PC-3 (cell line): ENCODE measurements around the gene PLPP6. TPM values are rescaled to one million over a fixed set of nuclear protein-coding genes. Genes with fewer than 3 reads are reported as not detected.

Experiments used
- ATAC-seq: fragments of 200-7000 bp; cut with Tn5 transposase; 2 replicates; pipeline ENCODE4 v1.9.1; 2020; ENCODE audit warnings: mild to moderate bottlenecking, moderate library complexity
- BruUV-seq: library from RNA; stranded (reverse); fragments of 400-500 nt; replicated peaks from 2 replicates; lab custom pipeline; 2021; lab: Mats Ljungman, UMichigan
- CTCF ChIA-PET: fragments of 300-600 bp; sonication (Branson Sonifier 250); formaldehyde crosslinking; loops from one replicate; lab custom pipeline; 2022; ENCODE audit warnings: antibody characterized with exemption; lab: Charles Lee
- POLR2A ChIA-PET: fragments of 300-600 bp; sonication (Branson Sonifier 250); formaldehyde crosslinking; loops from one replicate; lab custom pipeline; 2022; ENCODE audit warnings: antibody characterized with exemption; ENCODE audit not compliant: unreplicated experiment; lab: Charles Lee
- DNase-seq: peaks from one replicate; pipeline ENCODE4 v3.0.0-alpha.2; 2015
- H2AFZ ChIP-seq: fragments of 300-600 bp; sonication (generic); 2 replicates; pipeline ENCODE4 v1.6.0; 2016; ENCODE audit warnings: antibody characterized with exemption, low read length
- H3F3A ChIP-seq: fragments of 300-600 bp; sonication (generic); one replicate; pipeline ENCODE4 v1.6.0; 2017; ENCODE audit warnings: antibody characterized with exemption, low read length, control low read depth, mild to moderate bottlenecking; ENCODE audit not compliant: unreplicated experiment
- H3K27ac ChIP-seq: fragments of 300-600 bp; sonication (generic); 2 replicates; pipeline ENCODE4 v1.5.1; 2016; ENCODE audit warnings: mild to moderate bottlenecking, low read length
- H3K27me3 ChIP-seq: fragments of 300-600 bp; sonication (generic); 2 replicates; pipeline ENCODE4 v1.6.1; 2016; ENCODE audit warnings: low read length, mixed read lengths
- H3K36me3 ChIP-seq: fragments of 300-600 bp; sonication (generic); 2 replicates; pipeline ENCODE4 v1.6.1; 2016; ENCODE audit warnings: low read depth, mixed run types, low read length, mixed read lengths
- H3K4me1 ChIP-seq: fragments of 300-600 bp; sonication (generic); 2 replicates; pipeline ENCODE4 v1.5.1; 2016; ENCODE audit warnings: low read length; ENCODE audit not compliant: insufficient read depth
- H3K4me2 ChIP-seq: fragments of 300-600 bp; sonication (generic); 2 replicates; pipeline ENCODE4 v1.6.0; 2016; ENCODE audit warnings: low read length
- H3K4me3 ChIP-seq: fragments of 300-600 bp; sonication (generic); 2 replicates; pipeline ENCODE4 v1.5.1; 2016; ENCODE audit warnings: mild to moderate bottlenecking, low read length, mixed read lengths
- H3K79me2 ChIP-seq: fragments of 300-600 bp; sonication (generic); 2 replicates; pipeline ENCODE4 v1.6.1; 2017; ENCODE audit warnings: low read length, mixed read lengths
- H3K9ac ChIP-seq: fragments of 300-600 bp; sonication (generic); 2 replicates; pipeline ENCODE4 v1.6.0; 2016; ENCODE audit warnings: mild to moderate bottlenecking, low read length
- H3K9me2 ChIP-seq: fragments of 300-600 bp; sonication (generic); replicated peaks from 2 replicates; pipeline ENCODE4 v1.6.1; 2016; ENCODE audit warnings: mixed run types, low read length, mixed read lengths
- H3K9me3 ChIP-seq: fragments of 300-600 bp; sonication (generic); 2 replicates; pipeline ENCODE4 v1.6.1; 2016; ENCODE audit warnings: low read length, mixed read lengths
- H4K20me1 ChIP-seq: fragments of 300-600 bp; sonication (generic); 2 replicates; pipeline ENCODE4 v1.6.1; 2016; ENCODE audit warnings: low read length, mixed read lengths
- EZH2 ChIP-seq: fragments of 300-600 bp; sonication (generic); IDR thresholded peaks from one replicate; pipeline ENCODE4 v1.6.1; 2017; ENCODE audit warnings: antibody characterized with exemption, mild to moderate bottlenecking, low read length; ENCODE audit not compliant: unreplicated experiment
- EZH2phosphoT487 ChIP-seq: fragments of 300-600 bp; sonication (generic); IDR thresholded peaks from 2 replicates; pipeline ENCODE4 v1.6.1; 2018; ENCODE audit warnings: mild to moderate bottlenecking, antibody characterized with exemption, low read length, borderline replicate concordance
- intact Hi-C: fragments of 100-400 bp; cut with micrococcal nuclease; formaldehyde crosslinking; loops from 2 replicates; pipeline ENCODE4 v1.9.0; 2023
- total RNA-seq: library from RNA; depleted of rRNA; stranded (reverse); fragments of >200 nt; gene quantifications from 2 replicates; pipeline ENCODE4 v1.2.3, GENCODE V29; 2014
- TF ChIP-seq, protein P1 (sequence below): fragments of 300-600 bp; sonication (generic); conservative IDR thresholded peaks from 2 replicates; pipeline ENCODE4 v1.5.1; 2017; ENCODE audit warnings: antibody characterized with exemption, low read depth, mild to moderate bottlenecking, low read length

The PLPP6 gene
- total RNA-seq, 1 experiment from 2014 or later: 3.6 TPM

DNA sequence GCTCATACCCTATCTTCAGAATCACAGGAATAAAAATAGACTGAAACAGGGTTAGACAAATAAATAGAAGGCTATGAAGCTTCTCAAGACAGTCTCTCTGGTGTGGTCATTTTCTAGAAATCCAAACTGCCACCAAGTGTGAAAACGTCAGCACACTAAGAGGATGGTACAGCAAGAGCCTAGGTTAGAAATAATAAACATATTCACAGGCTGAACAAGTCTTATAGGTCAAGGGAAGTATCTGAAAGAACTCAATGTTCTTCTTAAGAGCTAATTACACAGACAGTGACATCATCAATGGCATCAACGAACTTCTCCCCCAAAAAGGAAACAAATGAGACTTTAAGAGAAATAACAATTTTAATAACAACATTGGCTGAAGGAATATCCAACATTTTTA is 22.7 kb upstream of the PLPP6 start:
- Histone ChIP-seq H3F3A (no peaks in the 10 kb centered on the region), H3K9ac (no peak overlapping the region), H2AFZ (no peak overlapping the region), H3K27ac (no peak overlapping the region), H3K9me3 (no peaks in the 10 kb centered on the region), H3K4me3 (no peak overlapping the region), H3K4me1 (no peaks in the 10 kb centered on the region), H4K20me1 (no peaks in the 10 kb centered on the region), H3K4me2 (no peak overlapping the region), H3K79me2 (no peaks in the 10 kb centered on the region), H3K27me3 (no peaks in the 10 kb centered on the region), H3K36me3 (no peaks in the 10 kb centered on the region), H3K9me2 (no peaks in the 10 kb centered on the region)
- TF ChIP-seq EZH2 (no peak), EZH2phosphoT487 (no peak)
- TF ChIP-seq, protein P1, sequence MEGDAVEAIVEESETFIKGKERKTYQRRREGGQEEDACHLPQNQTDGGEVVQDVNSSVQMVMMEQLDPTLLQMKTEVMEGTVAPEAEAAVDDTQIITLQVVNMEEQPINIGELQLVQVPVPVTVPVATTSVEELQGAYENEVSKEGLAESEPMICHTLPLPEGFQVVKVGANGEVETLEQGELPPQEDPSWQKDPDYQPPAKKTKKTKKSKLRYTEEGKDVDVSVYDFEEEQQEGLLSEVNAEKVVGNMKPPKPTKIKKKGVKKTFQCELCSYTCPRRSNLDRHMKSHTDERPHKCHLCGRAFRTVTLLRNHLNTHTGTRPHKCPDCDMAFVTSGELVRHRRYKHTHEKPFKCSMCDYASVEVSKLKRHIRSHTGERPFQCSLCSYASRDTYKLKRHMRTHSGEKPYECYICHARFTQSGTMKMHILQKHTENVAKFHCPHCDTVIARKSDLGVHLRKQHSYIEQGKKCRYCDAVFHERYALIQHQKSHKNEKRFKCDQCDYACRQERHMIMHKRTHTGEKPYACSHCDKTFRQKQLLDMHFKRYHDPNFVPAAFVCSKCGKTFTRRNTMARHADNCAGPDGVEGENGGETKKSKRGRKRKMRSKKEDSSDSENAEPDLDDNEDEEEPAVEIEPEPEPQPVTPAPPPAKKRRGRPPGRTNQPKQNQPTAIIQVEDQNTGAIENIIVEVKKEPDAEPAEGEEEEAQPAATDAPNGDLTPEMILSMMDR: no peak
- ChIA-PET CTCF (no interaction called here), POLR2A (no interaction called here)
- no TSS peak for BruUV-seq
- DNase-seq (no peak), ATAC-seq (no peak)
- intact Hi-C loops: no loop called here

GRCh38 chr9:4640027-4640426 is 22.1 kb upstream of the PLPP6 start:
- H3K4me2 ChIP-seq: no peak overlapping the region
- intact Hi-C loops: loop anchor here (1.0 kb wide), 1 partner anchor 257 kb away; no protein-coding TSS in a partner anchor
- DNase-seq: peak; percentile 27

GRCh38 chr9:4642351-4642750 is 19.7 kb upstream of the PLPP6 start:
- no peak overlapping the region for H3K4me2 ChIP-seq
- no peak overlapping the region for H3K4me3 ChIP-seq
- H3K27me3 ChIP-seq: no peaks in the 10 kb centered on the region
- H3F3A ChIP-seq: no peaks in the 10 kb centered on the region
- TF ChIP-seq, protein P1: no peak
- TF ChIP-seq EZH2: no peak
- TF ChIP-seq EZH2phosphoT487: no peak
- intact Hi-C loops: no loop called here
- no peak overlapping the region for H3K27ac ChIP-seq
- no peaks in the 10 kb centered on the region for H3K4me1 ChIP-seq
- CTCF ChIA-PET: no interaction called here
- H3K36me3 ChIP-seq: no peaks in the 10 kb centered on the region
- H2AFZ ChIP-seq: no peak overlapping the region
- no peak overlapping the region for H3K9ac ChIP-seq
- no TSS peak for BruUV-seq
- H3K9me3 ChIP-seq: no peaks in the 10 kb centered on the region
- H3K9me2 ChIP-seq: no peaks in the 10 kb centered on the region
- ATAC-seq: no peak
- H4K20me1 ChIP-seq: no peaks in the 10 kb centered on the region
- no peak for DNase-seq
- H3K79me2 ChIP-seq: no peaks in the 10 kb centered on the region
- POLR2A ChIA-PET: no interaction called here

More at GRCh38 chr9:4640027-4640426, 22.1 kb upstream of the PLPP6 start:
- no peak for TF ChIP-seq EZH2phosphoT487
- TF ChIP-seq, protein P1: peak; percentile 56
- POLR2A ChIA-PET: no interaction called here
- Histone ChIP-seq H3K9me2 (no peaks in the 10 kb centered on the region), H4K20me1 (no peaks in the 10 kb centered on the region), H3K36me3 (no peaks in the 10 kb centered on the region), H3K4me1 (no peaks in the 10 kb centered on the region), H3K9ac (no peak overlapping the region), H3K79me2 (no peaks in the 10 kb centered on the region), H3K9me3 (no peaks in the 10 kb centered on the region), H3K27ac (no peak overlapping the region), H3K27me3 (no peaks in the 10 kb centered on the region), H2AFZ (no peak overlapping the region), H3F3A (no peaks in the 10 kb centered on the region), H3K4me3 (no peak overlapping the region)
- 0 out of 2 replicates have a peak, but pooled peaks have one; percentile 27 for ATAC-seq
- BruUV-seq: no TSS peak
- CTCF ChIA-PET: interaction anchor here (1.0 kb wide), 1 partner anchor 130 kb away, joined by 3 read pairs; no protein-coding TSS in a partner anchor
